HG02938 (cell line): ENCODE data around the gene RTCA.
"Not testable (repeated sequence)": the region's sequence is repeated elsewhere in the genome, so short reads cannot be mapped to it uniquely, and the experiment has no call there.

Experiments
- ATAC-seq: cut with Tn5 transposase; IDR thresholded peaks from one replicate; pipeline ENCODE4 v1.9.1; 2021; ENCODE audit warnings: mild to moderate bottlenecking, moderate library complexity; ENCODE audit not compliant: unreplicated experiment

RTCA gene

DNA sequence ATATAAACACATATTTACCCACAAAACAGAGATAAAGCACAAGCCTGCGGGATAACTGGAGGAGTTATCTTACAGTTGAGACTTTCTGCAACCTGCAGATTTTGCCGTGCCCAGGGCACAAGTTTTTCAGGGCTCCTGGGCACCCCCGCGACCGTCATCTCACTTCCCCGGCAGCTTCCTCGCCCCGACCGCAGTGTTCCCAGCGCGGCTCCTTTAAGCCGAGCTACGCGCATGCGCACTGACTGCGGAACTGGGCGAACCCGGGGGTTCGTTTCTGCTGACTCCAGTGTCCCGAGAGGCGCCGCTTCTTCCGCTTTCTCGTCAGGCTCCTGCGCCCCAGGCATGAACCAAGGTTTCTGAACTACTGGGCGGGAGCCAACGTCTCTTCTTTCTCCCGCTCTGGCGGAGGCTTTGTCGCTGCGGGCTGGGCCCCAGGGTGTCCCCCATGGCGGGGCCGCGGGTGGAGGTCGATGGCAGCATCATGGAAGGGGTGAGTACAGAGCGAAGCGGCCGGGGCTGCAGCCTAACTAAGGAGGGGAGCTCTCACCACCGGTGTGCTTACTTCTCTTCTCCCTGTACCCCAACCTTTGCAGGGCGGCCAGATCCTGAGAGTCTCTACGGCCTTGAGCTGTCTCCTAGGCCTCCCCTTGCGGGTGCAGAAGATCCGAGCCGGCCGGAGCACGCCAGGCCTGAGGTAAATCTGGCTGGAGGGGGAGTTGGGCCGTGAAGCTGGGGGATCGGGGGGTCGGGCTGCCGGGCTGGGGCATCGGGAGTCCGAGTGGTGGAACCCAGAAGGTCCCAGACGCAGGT is at the start of gene RTCA:
TSS of gene RTCA (plus strand) at position 286 of the 810 bp plus-strand sequence. CDS start at position 446, 160 bp downstream.
- peak; percentile 92 for ATAC-seq

GRCh38 chr1:100217834-100218233 is 48.2 kb upstream of the RTCA start:
- ATAC-seq, result no peak

- ATAC-seq, result no peak
Observed at GRCh38 chr1:100219457-100219856, 46.6 kb upstream of the RTCA start.

DNA sequence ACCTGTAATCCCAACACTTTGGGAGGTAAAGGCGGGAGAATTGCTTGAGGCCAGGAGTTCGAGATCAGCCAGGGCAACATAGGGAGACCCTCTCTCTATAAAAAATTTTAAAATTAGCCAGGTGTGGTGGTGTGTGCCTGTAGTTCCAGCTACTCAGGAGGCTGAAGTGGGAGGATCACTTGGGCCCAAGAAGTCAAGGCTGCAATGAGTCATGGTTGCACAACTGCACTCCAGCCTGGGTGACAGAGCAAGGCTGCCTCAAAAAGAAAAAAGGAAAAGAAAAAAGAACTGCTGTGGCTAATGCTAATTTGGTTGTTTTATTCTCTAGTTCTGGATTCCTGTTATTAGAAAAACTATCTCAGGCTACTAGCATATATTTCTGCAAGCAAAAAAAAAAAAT is 46.1 kb upstream of the RTCA start:
- ATAC-seq, result no peak

DNA sequence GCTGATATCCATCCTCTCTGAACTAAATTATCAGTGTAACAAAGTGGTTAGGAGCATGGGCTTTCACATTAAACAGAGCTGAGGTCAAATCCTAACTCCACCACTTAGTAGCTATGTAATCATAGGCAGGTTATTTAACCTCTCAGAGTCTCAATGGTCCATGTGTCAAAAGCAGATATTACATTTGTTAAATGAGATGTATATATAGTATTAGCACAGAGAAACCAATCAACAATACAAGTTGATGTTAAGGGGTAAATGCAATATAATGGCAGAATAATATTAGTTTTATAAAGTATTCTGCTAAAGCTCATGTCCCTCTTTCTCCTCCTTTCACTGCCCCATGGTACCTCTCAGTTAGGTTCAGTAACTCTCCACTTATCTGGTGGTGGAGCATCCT is 43.6 kb upstream of the RTCA start:
- ATAC-seq, result no peak

GRCh38 chr1:100229681-100230443 is 36.2 kb upstream of the RTCA start:
- ATAC-seq, result no peak

- ATAC-seq, result no peak
Observed at GRCh38 chr1:100230765-100231164, 35.3 kb upstream of the RTCA start.

GRCh38 chr1:100231721-100232120 is 34.3 kb upstream of the RTCA start:
- no peak for ATAC-seq

DNA sequence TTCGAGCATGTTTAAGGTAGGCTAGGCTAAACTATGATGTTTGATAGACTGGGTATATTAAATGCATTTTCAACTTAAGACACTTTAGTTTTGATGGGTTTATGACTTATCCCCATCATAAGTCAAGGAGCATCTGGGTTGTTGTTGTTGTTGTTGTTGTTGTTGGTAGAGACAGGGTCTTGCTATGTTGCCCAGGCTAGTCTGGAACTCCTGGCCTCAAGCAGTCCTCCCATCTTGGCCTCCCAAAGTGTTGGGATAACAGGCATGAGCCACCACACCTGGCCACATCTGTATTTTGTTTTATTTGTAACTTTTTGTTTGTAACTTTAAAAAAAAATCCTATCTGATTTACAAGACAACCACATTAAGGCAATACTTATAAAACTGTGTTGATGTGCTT is 33.9 kb upstream of the RTCA start:
- no peak for ATAC-seq

DNA sequence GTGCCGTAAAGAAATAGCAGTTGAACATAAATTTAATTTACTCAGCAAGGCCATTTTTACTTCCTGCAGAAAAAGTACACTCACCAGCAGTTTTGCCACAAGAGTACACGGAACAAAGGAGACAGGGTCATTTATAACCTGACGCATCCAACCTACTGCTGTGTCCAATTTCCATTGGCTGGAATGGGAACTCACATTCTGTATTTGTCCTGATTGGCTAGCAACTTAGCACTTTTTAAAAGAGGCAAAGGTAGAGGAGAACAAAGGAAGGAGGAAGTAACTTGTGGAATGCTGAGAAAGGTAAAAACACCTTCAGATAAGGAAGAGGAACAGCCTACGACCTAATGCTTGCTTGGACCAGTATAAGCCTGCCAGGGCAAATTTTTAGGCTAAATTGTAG is 32.5 kb upstream of the RTCA start:
- ATAC-seq, result not testable (repeated sequence)

GRCh38 chr1:100234432-100234831 is 31.6 kb upstream of the RTCA start:
- no peak for ATAC-seq

GRCh38 chr1:100237091-100237490 is 28.9 kb upstream of the RTCA start:
- ATAC-seq, result no peak

GRCh38 chr1:100239961-100240360 is 26.1 kb upstream of the RTCA start:
- no peak for ATAC-seq

- no peak for ATAC-seq
Observed at GRCh38 chr1:100240631-100241030, 25.4 kb upstream of the RTCA start.

DNA sequence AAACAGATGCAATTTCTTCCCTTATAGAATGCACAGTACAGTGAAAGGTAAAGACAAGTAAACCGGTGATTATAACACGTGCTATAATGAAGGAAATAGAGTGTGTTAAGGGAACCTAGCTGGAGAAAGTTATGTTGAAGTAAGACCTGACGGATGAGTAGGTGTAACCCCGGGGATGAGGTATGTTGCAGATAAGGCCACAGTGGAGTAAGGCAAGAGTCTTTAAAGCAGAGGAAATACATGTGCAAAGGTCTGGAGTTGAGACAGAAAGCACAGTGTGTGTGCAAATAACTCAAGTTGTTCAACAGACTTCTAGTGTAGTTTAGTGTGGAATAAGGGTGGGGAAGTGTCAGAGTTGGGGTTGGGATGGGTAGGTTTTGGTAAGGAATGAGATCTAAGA is 19.3 kb upstream of the RTCA start:
- ATAC-seq, result no peak

- ATAC-seq, result no peak
Observed at GRCh38 chr1:100249155-100249536, 16.9 kb upstream of the RTCA start.

GRCh38 chr1:100249537-100250257 is 16.3 kb upstream of the RTCA start, which contains the start of gene DBT:
Gene DBT, minus strand, starts transcription at chr1:100249834. Its CDS starts 14 bp downstream, at chr1:100249820.
- peak; percentile 100 for ATAC-seq

DNA sequence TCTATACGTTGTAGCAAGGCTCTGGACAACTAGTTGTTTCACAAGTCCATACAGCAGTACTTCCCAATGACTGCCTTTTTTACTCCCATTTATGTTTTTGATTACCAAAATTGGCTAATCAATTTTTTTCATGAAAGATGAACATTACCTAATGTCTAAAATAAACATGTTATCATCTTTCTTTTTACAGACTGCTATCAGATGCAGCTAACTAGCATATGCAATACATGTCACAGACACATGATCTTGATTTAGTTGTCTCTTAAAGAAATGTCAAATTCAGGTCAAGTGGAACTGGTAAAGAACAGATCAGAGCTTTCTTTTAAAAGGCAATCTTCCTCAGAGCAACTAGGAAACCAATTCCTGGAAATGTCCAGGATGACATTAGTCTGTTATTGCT is 15.8 kb upstream of the RTCA start:
- no peak for ATAC-seq

- no peak for ATAC-seq
Observed at GRCh38 chr1:100250807-100251206, 15.2 kb upstream of the RTCA start.

DNA sequence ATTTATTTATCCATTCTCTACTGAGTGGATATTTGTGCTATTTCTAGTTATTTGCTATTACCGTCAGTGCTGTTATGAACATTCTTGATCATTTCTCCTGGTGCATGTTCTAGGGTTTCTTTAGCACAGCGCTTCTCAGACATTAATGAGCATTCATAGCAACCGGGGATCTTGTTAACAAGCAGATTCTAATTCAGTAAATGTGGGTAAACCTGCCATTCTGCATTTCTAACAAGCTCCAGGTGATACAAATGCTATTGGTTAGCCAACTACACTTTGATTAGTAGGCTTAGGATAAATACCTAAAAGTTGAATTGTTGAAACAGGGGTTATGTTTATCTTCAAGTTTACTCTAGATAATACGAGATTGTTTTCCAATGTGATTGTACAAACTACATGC is 13.1 kb upstream of the RTCA start:
- no peak for ATAC-seq

DNA sequence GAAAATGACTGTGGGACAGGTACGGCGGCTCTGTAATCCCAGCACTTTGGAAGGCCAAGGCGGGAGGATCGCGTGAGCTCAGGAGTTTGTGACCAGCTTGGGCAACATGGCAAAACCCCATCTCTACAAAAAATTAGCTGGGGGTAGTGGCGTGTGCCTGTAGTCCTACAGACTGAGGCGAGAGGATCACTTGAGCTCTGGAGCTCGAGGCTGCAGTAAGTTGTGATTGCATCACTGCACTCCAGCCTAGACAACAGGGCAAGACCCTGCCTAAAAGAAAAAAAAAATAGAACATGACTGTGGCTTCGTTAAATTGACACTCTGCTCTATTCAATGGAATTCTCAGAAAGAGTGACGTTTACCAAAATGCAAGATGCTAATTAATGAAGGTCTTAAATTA is 12.5 kb upstream of the RTCA start:
- no peak for ATAC-seq
